DMS53 treated with DMSO at 0.1 percent for 48 hours (cell line): Measurements from ENCODE around the gene CLDN9.
"Not testable (repeated sequence)": the region's sequence is repeated elsewhere in the genome, so short reads cannot be mapped to it uniquely, and the experiment has no call there.

Experiments used
- DNase-seq: peaks from one replicate; lab custom pipeline; 2025; ENCODE audit not compliant: unreplicated experiment; lab: John Stamatoyannopoulos, UW

CLDN9 gene

DNA sequence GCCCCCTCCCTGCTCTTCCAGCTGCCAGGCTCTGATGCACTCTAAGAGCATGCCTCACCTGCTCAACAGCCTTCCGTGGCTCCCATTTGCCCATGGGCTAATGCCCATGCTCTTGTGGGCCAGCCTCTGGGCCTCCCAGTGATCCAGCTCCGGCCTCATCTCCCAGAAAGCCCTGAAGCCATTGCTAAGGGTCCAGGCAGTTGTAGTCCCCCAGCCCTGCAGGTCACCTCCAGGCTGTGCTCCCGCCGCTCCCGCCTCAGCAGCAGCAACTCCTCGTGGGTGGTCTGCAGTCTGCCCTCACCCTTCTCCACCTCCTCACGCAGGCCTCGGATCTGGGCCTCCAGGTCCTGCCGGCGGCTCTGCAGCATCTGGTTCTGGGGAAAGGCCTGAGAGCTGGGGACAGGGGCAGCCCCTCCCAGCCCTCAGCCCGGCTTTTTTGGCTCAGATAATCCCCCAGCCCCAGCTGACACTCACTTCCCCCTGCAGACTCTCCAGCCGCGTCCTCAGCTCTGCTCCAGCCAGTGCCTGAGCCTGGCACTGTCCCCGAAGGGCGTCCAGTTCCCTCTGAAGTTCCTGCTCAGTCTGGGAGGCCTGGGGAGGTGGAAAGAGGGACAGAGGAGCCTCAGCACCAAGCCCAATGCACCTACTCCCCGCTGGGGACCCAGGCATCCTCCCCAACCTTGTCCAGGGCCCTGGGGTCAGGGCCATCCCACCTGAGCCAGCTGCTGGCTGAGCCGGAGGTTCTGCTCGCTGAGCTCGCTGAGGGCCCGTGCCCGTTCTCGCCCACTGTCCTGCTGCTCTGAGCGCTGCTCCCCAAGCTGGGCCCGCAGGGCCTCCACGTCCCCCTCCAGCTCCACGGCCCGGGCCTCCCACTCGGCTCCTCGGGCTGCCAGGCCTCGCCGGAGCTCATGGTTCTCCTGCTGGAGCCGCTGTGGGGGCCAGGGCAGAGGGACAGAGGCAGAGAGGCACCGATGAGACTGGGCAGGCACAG, 17.8 kb downstream of the CLDN9 start:
- no peak for DNase-seq

DNA sequence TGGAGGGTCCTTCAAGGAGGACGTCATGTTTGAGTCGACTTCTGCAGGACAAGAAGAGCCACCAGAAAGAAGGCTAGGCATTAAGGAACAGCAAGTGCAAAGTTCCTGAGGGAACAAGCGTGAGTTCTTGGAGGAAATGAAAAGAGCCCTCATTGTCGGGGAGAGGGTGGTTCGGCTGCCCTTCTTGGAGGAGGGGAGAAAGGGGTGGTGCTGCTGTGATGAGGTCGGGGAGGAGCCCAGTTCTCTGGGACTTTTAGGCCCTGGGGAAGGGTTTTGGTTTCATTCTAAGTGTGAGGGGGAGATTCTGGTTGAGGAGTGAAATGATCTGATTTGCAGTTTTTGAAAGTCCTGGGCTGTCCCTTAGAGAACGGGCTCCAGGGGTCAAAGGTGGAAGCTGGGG, 19.9 kb downstream of the CLDN9 start:
- DNase-seq: no peak

DNA sequence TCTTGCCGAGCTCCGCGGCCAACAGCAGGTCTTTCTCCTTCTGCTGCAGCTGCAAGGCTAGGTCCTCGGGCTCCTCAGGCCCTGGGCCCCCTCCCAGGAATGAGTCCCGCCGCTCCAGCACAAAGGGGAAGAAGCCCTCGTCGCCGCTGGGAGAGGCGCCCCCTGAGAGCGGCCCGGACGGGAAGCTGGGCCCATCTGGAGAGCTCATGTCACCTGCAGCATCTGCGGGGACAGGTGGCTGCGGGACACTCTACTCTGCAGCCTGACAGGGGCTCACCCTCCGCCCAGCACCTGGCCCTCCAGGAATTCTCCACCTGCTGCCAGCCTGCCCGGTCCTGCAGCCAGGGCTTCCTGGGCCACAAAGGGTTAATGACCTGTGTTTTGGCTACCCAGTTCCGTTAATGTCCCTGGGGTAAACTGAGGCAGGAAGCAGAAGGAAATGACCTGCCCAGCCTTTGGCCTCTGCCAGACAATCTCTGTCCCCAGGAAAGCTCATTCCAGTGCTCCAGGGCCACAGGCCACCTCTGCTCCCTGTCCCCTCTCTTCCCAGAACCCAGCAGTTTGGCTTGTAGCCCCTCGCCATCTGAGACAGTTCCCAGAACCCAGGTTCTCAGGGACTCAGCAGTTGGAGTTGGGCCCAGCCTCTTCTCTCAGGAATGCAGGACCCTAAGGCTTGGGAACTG, 22.7 kb downstream of the CLDN9 start:
- DNase-seq: no peak

DNA sequence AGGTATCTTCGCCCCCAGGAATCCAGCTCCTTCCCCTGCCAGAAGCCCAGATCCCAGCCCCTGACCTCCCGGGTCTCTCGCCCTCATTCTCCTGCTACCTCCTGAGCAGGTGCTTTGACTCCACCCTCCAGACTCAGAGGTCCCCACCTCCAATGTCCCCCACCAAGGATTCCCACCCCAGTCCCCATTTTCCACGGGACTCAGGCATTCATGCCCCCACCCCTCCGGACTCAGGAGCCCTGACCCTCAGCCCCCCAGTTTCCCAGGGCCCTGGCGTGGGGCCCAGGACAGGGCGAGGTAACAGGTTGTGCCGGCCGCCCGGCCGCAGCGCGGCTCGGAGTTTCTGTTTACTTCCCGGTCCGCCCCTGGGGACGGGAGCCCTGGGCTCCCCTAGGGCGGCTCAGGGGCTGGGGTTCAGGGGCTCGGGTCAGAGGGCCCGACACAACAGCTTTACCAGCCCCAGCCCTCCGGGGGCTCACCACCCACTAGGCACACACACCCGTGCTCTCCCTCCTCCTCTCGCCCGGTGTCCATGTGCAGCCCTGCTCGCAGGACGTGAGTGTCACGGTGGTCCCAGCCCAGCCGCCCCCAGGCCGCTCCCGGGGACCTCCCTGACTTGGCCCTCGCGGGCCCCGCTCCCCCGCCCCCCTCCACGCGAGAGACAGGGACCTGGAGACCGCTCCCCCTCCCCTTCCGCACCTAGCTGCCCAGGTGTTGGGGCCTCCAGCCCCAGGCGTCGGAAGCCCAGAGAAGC, 23.4 kb downstream of the CLDN9 start:
- no peak for DNase-seq

DNA sequence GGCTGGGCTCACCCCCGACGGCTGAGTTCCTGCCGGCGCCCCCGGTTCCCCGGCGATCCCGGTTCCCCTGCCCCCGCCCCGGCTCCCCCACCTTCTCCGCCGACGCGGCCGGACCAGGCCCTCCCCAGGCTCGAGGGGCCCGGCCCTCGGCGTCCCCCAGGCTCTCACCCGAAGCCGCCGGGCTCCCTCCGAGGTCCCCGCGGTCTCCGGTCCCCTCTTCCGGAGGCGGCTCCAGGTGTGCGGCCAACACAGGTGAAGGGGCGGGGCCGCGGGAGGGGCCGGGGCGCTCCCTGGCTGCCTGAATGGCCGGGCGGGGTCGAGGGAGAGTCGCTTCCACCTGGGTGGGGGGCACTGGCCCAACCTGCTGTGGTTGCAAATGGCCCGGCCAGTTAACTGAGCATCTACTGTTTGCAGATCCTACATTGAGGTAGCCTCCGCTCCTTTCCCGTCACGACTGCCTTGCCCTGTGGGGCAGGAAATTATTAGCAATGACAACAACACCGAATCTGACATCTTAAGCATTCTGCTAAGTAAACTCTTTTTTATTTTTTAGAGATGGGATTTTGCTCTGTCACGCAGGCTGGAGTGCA, 24.1 kb downstream of the CLDN9 start, which contains the start of gene BICDL2:
TSS of gene BICDL2 (minus strand) at position 219 of the 590 bp plus-strand sequence. CDS start 1,448 bp downstream, outside the sequence.
- DNase-seq: peak; percentile 7

DNA sequence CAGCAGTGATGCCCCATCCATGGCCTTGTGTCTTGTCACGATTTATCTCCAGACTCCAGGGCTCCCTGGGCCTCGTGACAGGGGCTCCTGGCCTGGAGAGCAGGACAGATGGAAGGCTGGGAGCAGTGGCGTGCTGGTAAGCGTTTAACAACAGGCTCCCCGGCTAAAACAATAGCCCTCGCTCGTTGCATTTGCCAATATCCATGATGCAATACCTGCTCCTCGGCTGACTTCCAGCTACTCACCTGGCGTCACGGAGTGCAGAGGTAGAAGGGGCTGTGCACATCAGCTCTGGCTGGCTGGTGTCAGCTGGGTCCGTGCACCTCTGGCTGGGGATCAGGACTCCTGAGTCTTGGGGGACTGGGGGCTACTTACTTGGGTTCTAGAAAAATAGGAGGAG, 25.5 kb downstream of the CLDN9 start:
- no peak for DNase-seq

DNA sequence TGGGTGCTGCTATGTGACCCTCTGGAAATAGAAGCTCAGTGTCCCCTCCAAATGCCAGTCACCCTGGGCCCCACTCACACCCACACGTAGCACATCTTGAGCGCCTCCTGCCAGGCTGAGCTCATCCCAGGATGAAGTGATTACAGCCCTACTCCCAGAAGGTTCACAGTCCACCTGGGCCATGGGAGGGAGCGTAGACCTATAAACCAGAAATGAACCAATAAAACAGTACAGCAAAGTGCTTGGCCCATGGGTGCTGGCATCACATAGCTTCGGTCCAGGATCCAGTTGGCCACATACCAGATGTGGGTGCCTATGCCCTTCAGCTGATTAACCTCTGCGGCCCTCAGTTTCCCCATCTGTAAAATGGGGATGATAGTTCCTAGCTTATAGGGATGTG, 26.2 kb downstream of the CLDN9 start:
- DNase-seq: no peak

DNA sequence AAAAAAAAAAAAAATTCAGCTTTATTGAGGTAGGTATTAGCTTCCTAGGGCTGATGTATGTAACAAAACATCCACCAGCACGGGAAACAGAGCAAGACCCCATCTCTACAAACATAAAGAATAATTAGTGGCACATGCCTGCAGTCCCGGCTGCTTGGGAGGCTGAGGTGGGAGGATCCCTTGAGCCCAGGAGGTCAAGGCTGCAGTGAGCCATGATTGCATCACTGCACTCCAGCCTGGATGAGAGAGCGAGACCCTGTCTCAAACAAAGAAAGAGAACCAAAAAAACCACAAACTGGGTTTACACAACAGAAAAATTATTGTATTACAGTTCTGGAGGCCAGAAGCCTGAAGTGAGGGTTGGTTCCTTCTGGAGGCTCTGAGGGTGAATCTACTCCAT, 29.7 kb downstream of the CLDN9 start:
- DNase-seq: no peak

DNA sequence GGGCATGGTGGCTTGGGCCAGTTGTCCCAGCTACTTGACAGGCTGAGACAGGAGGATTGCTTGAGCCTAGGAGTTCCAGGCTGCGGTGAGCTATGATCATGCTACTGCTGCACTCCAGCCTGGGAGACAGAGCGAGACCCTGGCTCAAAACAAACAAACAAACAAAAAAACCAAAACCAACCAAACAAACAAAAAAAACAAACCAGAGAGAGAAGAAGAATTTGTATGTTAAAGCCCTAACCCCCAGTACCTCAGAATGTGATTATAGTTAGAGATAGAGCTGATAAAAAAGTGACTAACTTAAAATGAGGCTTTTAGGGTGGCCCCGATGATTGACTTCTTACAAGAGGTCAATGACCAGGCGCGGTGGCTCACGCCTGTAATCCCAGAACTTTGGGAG, 32.0 kb downstream of the CLDN9 start:
- DNase-seq: no peak

DNA sequence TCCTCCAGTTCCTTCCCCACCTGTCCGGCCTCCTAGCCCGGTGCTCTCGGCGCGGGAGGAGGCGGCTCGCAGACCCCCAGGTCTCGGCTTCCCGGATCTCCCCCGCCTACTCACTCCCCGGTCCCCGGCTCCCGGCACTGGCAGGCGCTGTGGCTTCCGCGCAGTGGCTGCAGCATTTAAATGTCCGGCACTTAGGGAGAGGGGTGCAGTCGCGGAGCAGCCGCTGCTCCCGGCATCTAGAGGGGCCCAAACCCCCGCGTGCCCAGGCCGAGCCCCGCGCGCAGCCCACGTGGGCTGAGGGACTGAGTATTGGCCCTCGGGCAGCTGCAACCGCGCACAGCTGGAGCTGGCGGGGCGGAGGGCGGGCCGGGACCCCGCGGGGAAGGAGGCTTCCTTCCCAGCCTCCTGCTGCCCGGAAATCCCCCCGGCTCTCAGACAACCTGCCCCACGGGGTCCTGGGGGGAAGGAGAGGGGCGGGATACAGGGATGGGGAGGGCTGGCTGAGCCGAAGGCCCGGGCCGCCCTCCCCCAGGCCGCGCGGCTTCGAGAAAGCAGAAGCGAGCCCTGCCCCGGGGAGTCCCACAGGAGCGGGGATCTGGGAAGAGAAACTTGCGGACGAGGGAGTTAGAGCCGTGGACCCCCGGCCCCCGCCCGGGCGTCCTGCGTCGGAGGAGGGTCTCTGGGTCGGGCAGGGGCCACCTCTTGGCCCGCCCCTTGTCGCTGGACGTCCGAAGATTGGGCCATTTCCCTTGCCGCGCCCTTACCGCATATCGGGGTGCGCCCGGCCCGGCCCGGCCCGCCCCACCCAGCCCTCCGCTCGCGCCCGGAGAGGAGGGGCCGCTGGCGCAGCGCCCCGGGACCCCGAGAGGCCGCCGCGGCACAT, 33.3 kb downstream of the CLDN9 start, which contains the start of gene MMP25:
TSS of gene MMP25 (plus strand) at position 804 of the 883 bp plus-strand sequence. CDS start 357 bp downstream, outside the sequence.
- DNase-seq: no peak

DNA sequence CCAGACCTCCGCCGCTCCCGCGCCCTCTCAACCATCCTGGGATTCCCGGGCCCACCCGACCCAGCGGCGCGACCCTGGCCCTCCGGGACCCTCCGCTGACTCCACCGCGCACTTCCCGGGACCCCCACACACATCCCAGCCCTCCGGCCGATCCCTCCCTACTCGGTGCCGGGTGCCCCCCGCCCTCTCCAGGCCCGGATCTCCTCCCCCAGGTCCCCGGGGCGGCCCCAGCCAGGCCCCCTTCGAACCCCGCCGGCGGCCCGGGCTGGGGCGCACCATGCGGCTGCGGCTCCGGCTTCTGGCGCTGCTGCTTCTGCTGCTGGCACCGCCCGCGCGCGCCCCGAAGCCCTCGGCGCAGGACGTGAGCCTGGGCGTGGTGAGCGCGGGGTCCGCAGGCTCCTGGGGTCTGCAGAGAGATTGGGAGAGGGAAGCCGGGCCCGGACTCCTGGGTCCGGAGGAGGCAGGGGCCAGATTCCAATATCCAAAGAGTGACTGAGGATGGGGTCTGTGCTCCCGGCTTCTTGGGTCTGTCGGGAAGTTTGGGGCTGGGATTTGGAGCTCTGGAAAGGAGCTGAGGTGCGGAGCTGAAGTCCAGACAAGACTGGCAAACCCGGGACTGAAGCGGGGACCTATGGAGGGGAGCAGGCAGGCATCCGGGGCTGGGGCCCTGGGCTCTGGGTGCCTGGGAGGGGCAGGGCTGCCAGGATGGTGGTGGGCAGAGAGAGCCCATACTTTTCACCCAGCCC, 34.1 kb downstream of the CLDN9 start:
- DNase-seq: no peak

DNA sequence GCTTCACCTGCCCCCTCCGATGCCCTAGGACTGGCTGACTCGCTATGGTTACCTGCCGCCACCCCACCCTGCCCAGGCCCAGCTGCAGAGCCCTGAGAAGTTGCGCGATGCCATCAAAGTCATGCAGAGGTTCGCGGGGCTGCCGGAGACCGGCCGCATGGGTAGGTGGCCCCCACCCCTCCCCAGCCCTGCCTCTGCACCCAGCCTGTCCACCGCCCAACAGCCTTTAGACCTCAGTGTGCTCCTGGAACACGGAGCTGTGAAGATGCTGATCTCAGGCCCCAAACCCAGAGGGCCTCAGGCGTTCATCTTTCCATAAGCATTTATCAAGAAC, 34.6 kb downstream of the CLDN9 start:
- no peak for DNase-seq

DNA sequence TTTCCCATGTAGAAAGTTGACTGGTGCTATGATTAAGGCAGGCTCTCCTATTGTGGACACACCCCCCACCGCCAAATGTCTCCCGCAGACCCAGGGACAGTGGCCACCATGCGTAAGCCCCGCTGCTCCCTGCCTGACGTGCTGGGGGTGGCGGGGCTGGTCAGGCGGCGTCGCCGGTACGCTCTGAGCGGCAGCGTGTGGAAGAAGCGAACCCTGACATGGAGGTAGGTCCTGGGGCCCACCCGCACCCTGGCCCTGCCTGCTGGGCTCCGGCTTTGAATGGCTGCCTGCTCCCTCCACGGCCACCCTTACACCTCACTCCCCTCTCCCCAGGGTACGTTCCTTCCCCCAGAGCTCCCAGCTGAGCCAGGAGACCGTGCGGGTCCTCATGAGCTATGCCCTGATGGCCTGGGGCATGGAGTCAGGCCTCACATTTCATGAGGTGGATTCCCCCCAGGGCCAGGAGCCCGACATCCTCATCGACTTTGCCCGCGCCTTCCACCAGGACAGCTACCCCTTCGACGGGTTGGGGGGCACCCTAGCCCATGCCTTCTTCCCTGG, 37.3 kb downstream of the CLDN9 start:
- no peak for DNase-seq

DNA sequence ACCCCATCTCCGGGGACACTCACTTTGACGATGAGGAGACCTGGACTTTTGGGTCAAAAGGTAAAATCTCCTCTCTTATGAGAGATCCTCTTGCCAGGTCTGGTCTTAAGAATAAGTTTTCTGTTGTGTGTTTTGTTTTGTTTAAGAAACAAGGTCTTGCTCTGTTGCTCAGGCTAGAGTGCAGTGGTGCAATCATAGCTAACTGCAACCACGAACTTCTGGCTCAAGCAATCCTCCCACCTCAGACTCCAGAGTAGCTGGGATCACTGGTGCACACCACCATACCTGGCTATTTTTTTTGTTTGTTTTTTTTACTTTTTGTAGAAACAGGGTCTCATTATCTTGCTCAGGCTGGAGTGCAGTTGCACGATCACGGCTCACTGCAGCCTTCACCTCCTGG, 37.8 kb downstream of the CLDN9 start:
- no peak for DNase-seq

DNA sequence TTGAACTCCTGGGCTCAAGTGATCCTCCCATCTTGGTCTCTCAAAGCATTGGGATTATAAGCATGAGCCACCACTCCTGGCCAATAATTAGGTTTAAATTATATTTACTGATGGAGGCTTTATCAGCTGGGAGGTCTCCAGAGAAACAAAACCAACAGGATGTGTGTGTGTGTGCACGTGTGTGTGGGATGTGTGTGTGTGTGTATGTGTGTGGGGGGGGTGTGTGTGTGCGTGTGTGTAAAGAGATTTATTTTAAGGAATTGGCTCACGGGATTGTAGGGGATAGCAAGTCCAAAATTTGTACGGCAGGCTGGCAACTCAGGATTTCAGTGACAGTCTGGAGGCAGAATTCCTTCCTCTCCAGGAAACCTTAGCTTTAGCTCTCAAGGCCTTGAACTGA, 38.3 kb downstream of the CLDN9 start:
- DNase-seq: no peak

DNA sequence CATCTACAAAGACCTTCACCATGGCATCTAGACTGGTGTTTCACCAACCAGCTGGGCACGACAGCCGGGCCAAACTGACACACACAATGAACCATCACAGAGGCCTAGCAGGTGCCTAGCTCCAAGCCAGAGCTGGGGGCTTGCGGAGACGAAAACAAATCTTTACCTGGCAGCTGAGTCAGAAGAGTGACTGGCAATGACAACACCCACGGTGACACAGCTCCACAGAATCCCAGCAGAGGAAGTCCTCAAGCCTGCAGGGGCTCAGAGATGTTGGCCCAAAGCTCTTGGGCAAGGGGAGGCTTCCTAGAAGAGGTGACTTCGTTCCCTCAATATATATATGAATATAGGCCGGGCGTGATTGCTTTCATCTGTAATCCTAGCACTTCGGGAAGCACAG, 38.8 kb downstream of the CLDN9 start:
- no peak for DNase-seq

DNA sequence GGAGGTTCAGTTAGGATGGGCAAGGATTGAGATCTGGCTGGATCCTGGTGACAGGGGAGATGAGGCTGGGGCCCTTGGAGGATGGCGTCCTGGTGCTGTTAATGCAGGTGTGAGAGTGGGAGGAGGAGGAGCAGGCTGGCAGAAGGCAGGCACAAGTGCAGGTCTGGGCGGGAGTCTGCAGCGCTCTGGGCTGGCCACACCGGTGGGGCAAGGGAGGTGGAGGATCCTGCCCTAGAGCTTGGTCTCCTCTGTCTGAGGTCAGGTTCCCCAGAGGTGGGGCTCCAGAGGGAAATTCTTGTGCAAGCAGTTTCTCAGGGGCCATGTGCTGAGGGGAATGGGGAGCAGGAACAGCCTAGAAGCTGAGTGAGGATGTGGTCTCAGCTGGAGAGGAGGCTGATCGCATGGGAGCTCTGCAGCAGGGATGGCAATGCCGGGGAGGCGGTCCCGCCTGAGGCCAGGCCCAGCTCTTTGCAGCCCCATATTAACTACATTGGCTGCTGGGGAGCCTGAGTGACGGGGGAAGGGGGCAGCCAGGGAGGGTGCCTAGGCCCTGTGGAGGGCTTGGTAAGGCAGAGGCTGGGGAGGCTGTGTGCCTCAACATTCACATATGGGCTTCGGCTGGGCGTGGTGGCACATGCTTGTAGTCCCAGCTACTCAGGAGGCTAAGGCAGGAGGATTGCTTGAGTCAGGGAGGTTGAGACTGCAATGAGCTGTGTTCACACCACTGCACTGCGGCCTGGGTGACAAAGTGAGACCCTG, 40.0 kb downstream of the CLDN9 start:
- DNase-seq: not testable (repeated sequence)

DNA sequence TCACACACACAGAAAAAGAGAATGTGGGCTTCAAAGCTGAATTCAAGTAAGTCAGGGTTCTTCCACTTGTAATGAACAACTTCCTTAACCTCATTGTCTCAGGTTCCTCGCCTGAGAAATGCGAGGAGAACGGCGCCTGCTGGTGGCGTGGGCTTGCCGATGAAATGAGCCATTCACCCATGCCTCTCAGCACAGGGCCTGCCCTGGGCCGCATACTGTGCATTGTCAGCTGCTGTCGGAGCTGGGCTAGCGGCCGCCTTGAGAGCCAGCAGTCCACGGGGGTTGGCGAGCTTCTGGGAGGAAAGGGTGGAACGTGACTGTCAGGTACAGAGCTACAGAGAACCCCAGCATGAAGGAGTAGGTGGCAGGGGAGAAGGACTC, 40.6 kb downstream of the CLDN9 start:
- DNase-seq: not testable (repeated sequence)
